Motor neuron (in vitro differentiated cells): ENCODE measurements around the gene TCTN3. TPM values are rescaled to one million over a fixed set of nuclear protein-coding genes. Genes with fewer than 3 reads are reported as not detected.

Source experiments
- total RNA-seq, 8 experiments: library from RNA; unstranded; fragments of 300-600 nt; gene quantifications; 2 replicates each; pipeline versions ENCODE4 v1.2.3 to v1.2.4, GENCODE V29; 2022

Gene TCTN3
- total RNA-seq, 8 experiments from 2014 or later = 21.9 to 62.4 (median 30.4) TPM

Other genes starting within 250 kb of the TCTN3 start
- gene SORBS1, start 132.6 kb downstream of the TCTN3 start, total RNA-seq = 100 to 1,000 TPM in 1 of 8 experiments, 10 to 100 TPM in 6, 1 to 10 TPM in 1; 2.0 to 105 (median 35.8) TPM
- 10 to 100 TPM; 45.0 to 84.0 (median 65.6) TPM for gene ALDH18A1, start 37.2 kb downstream of the TCTN3 start, total RNA-seq
- gene ENTPD1, start 62.2 kb upstream of the TCTN3 start, total RNA-seq = 10 to 100 TPM in 1 of 8 experiments, 1 to 10 TPM in 7; 1.4 to 26.7 (median 3.7) TPM
- 1 to 10 TPM in 4 of 8 experiments, under 1 TPM in 4; 0.38 to 1.9 (median 0.95) TPM for gene CC2D2B, start 214.0 kb upstream of the TCTN3 start, total RNA-seq